NCI-H2227 treated with DMSO at 0.1 percent for 48 hours (cell line): ENCODE measurements around the gene OR6P1.

ENCODE experiments used
- DNase-seq: peaks from one replicate; lab custom pipeline; 2025; lab: John Stamatoyannopoulos, UW

OR6P1 gene

DNA sequence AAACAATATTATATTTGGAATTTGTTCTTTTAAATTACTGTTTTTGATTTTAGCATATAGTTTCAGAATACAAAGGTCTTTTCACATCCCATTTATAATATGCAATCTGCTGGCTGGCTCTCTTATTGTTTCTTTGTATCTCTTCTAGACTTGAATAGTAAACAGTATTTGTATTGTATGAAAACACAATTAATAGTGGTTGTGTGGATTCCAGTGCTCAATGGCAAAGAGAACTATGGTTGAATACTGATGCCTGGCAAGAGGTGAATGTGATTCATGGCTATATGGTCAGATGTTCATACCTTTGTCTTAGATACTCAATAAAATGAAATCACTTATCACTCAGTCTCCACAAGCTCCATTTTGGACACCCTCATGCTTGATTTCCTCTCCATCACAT, 53.4 kb downstream of the OR6P1 start:
- DNase-seq = no peak
